HepG2 (cell line): Measurements from ENCODE around the gene MYO9A. TPM values are rescaled to one million over a fixed set of nuclear protein-coding genes. Genes with fewer than 3 reads are reported as not detected.

Experiments used
- ARNTL ChIP-seq: sonication (generic); formaldehyde crosslinking; IDR thresholded peaks from 2 replicates; pipeline ENCODE4 v1.4.0; 2020; ENCODE audit warnings: mild to moderate bottlenecking, missing genetic modification reagents
- CEBPG ChIP-seq: IDR thresholded peaks from 2 replicates; pipeline ENCODE4 v1.6.1; 2016
- ETV6 ChIP-seq: sonication (generic); formaldehyde crosslinking; conservative IDR thresholded peaks from 2 replicates; pipeline ENCODE4 v1.4.0; 2020; ENCODE audit warnings: missing genetic modification reagents
- FOXK2 ChIP-seq: fragments of 450-650 bp; IDR thresholded peaks from 2 replicates; pipeline ENCODE4 v1.6.1; 2016
- GATAD1 ChIP-seq: IDR thresholded peaks from 2 replicates; pipeline ENCODE4 v1.6.1; 2016; ENCODE audit warnings: missing genetic modification reagents, missing compliant biosample characterization
- HOXA5 ChIP-seq: sonication (generic); formaldehyde crosslinking; IDR thresholded peaks from 2 replicates; pipeline ENCODE4 v1.4.0; 2020; ENCODE audit warnings: missing genetic modification reagents
- KLF12 ChIP-seq: sonication (generic); formaldehyde crosslinking; IDR thresholded peaks from 2 replicates; pipeline ENCODE4 v1.4.0; 2020; ENCODE audit warnings: missing genetic modification reagents, borderline replicate concordance
- PITX1 ChIP-seq: sonication (generic); formaldehyde crosslinking; IDR thresholded peaks from 2 replicates; pipeline ENCODE4 v1.5.1; 2020; ENCODE audit warnings: mild to moderate bottlenecking, missing genetic modification reagents
- SIX4 ChIP-seq: sonication (generic); formaldehyde crosslinking; IDR thresholded peaks from 2 replicates; pipeline ENCODE4 v1.4.0; 2020; ENCODE audit warnings: missing genetic modification reagents
- SMYD3 ChIP-seq: sonication (generic); formaldehyde crosslinking; IDR thresholded peaks from 2 replicates; pipeline ENCODE4 v1.8.1; 2023; ENCODE audit warnings: mild to moderate bottlenecking, missing genetic modification reagents
- SP4 ChIP-seq: sonication (generic); formaldehyde crosslinking; IDR thresholded peaks from 2 replicates; pipeline ENCODE4 v1.8.1; 2023; ENCODE audit warnings: mild to moderate bottlenecking, missing genetic modification reagents
- TBP ChIP-seq: sonication (generic); formaldehyde crosslinking; IDR thresholded peaks from 2 replicates; pipeline ENCODE4 v1.5.0; 2020; ENCODE audit warnings: missing genetic modification reagents
- TCF12 ChIP-seq, 2 experiments: fragments of 450-650 bp in 1 of 2; sonication (generic) in 1 of 2; formaldehyde crosslinking in 1 of 2; IDR thresholded peaks; 2 replicates each; pipeline versions ENCODE4 v1.6.1 to v1.8.0; 2017 to 2022; ENCODE audit warnings: antibody characterized with exemption in 1 of 2, mild to moderate bottlenecking in 1 of 2, missing genetic modification reagents in 1 of 2, moderate library complexity in 1 of 2
- ZFY ChIP-seq: sonication (generic); formaldehyde crosslinking; IDR thresholded peaks from 2 replicates; pipeline ENCODE4 v1.4.0; 2020; ENCODE audit warnings: missing genetic modification reagents
- ZHX2 ChIP-seq, 2 experiments: sonication (generic) in 1 of 2; formaldehyde crosslinking in 1 of 2; IDR thresholded peaks; 2 replicates each; pipeline versions ENCODE4 v1.6.1 to v1.9.0; 2014 to 2022; ENCODE audit warnings: antibody characterized with exemption in 1 of 2, borderline replicate concordance in 1 of 2, inconsistent platforms in 1 of 2, low read depth in 1 of 2, missing genetic modification reagents in 1 of 2
- ZNF251 ChIP-seq: sonication (generic); formaldehyde crosslinking; IDR thresholded peaks from 2 replicates; pipeline ENCODE4 v1.9.0; 2021; ENCODE audit warnings: mild to moderate bottlenecking, missing genetic modification reagents
- ZNF281 ChIP-seq: sonication (generic); formaldehyde crosslinking; IDR thresholded peaks from 2 replicates; pipeline ENCODE4 v1.4.0; 2020; ENCODE audit warnings: missing genetic modification reagents, borderline replicate concordance
- ZNF326 ChIP-seq: sonication (generic); formaldehyde crosslinking; IDR thresholded peaks from 2 replicates; pipeline ENCODE4 v1.4.0; 2020; ENCODE audit warnings: missing genetic modification reagents, borderline replicate concordance
- ZNF331 ChIP-seq: sonication (generic); formaldehyde crosslinking; IDR thresholded peaks from 2 replicates; pipeline ENCODE4 v1.4.0; 2020; ENCODE audit warnings: missing genetic modification reagents
- ZNF556 ChIP-seq: sonication (generic); formaldehyde crosslinking; IDR thresholded peaks from 2 replicates; pipeline ENCODE4 v1.4.0; 2020; ENCODE audit warnings: mild to moderate bottlenecking, missing genetic modification reagents, borderline replicate concordance
- ZNF766 ChIP-seq: sonication (generic); formaldehyde crosslinking; IDR thresholded peaks from 2 replicates; pipeline ENCODE4 v1.5.0; 2020; ENCODE audit warnings: missing genetic modification reagents, borderline replicate concordance
- polyA plus RNA-seq, 8 experiments: library from polyadenylated mRNA; depleted of rRNA in 3 of 8; stranded (reverse) in 7 of 8; unstranded in 1 of 8; fragments of >200 nt; fragmentation: Illumina TruSeq in 4 of 8; extraction: Trizol in 4 of 8; gene quantifications; 2 replicates each; pipeline versions ENCODE4 v1.2.1 to v1.2.3, GENCODE V29; 2011 to 2016; ENCODE audit warnings: low read depth in 4 of 8, missing spikeins in 1 of 8, mixed read lengths in 1 of 8; ENCODE audit not compliant: insufficient read depth in 1 of 8
- total RNA-seq, 5 experiments: library from RNA; depleted of rRNA; stranded (reverse); fragments of >200 nt; fragmentation: Illumina TruSeq; extraction: Trizol; gene quantifications; 2 replicates each; pipeline ENCODE4 v1.2.3, GENCODE V29; 2016; ENCODE audit warnings: low read depth in 1 of 5

Gene MYO9A
- total and polyA plus RNA-seq, 2 of the 13 experiments (the other 11 are each of a cell fraction or from before 2014, with no cell fraction given) = 4.8 to 15.3 TPM

- TF ChIP-seq TCF12 (IDR thresholded peaks at IDR 0.05) = no peak
- no peak for TF ChIP-seq TCF12 (CRISPR knock-in tag; IDR thresholded peaks at IDR 0.05)
- peak; percentile 95 for TF ChIP-seq ARNTL (CRISPR knock-in tag)
- no peak for TF ChIP-seq SMYD3 (CRISPR knock-in tag)
- peak; percentile 83 for TF ChIP-seq GATAD1 (CRISPR knock-in tag)
- peak; percentile 97 for TF ChIP-seq SP4 (CRISPR knock-in tag)
- no peak for TF ChIP-seq HOXA5 (CRISPR knock-in tag)
- TF ChIP-seq FOXK2 = no peak
- no peak for TF ChIP-seq ZNF251 (CRISPR knock-in tag)
- peak; percentile 43; the same call in 1 of the 2 replicates for TF ChIP-seq ZNF766 (CRISPR knock-in tag)
- TF ChIP-seq ZHX2 (IDR thresholded peaks at IDR 0.05; ENCODE audit: low read depth) = 0 out of 2 replicates have a peak, but pooled peaks have one; percentile 7
- TF ChIP-seq ZHX2 (CRISPR knock-in tag; IDR thresholded peaks at IDR 0.05; ENCODE audit: borderline replicate concordance) = no peak
- TF ChIP-seq CEBPG (CRISPR knock-in tag) = peak; percentile 86
- TF ChIP-seq ETV6 (CRISPR knock-in tag) = no peak
- TF ChIP-seq ZNF326 (CRISPR knock-in tag) = no peak
- TF ChIP-seq SIX4 = no peak
- TF ChIP-seq KLF12 (CRISPR knock-in tag) = peak; percentile 67; the same call in 1 of the 2 replicates
- TF ChIP-seq ZNF281 = 0 out of 2 replicates have a peak, but pooled peaks have one; percentile 0
- no peak for TF ChIP-seq TBP (CRISPR knock-in tag)
- peak; percentile 65; the same call in 1 of the 2 replicates for TF ChIP-seq ZFY (CRISPR knock-in tag)
- TF ChIP-seq ZNF331 (CRISPR knock-in tag) = no peak
- no peak; the same call in 1 of the 2 replicates for TF ChIP-seq ZNF556 (CRISPR knock-in tag)
- TF ChIP-seq PITX1 = no peak
These were observed at the start of gene MYO9A, which contains the start of gene SENP8 (continued) for GRCh38 chr15:72118017-72118978.
